ENCODE results near the gene IFT80. TPM values are rescaled to one million over a fixed set of nuclear protein-coding genes. Genes with fewer than 3 reads are reported as not detected.

The IFT80 gene
- total RNA-seq, 1 donor: 79.2 TPM

- DNase-seq (ENCODE audit: low read depth): peak; percentile 40
- TF ChIP-seq CTCF (IDR thresholded peaks at IDR 0.05; ENCODE audit: insufficient read depth, low read length): no peak
- no peak overlapping the region for H3K4me3 ChIP-seq (ENCODE audit: low read depth, low read length)
Measured at GRCh38 chr3:160378331-160379109, 20.5 kb downstream of the IFT80 start.

- no peak overlapping the region for H3K4me3 ChIP-seq (ENCODE audit: low read depth, low read length)
- no peak for TF ChIP-seq CTCF (IDR thresholded peaks at IDR 0.05; ENCODE audit: insufficient read depth, low read length)
- DNase-seq (ENCODE audit: low read depth): peak; percentile 70
Measured at GRCh38 chr3:160376681-160377080, 22.3 kb downstream of the IFT80 start.

- DNase-seq (ENCODE audit: low read depth): peak; percentile 49
- no peak overlapping the region for H3K4me3 ChIP-seq (ENCODE audit: low read depth, low read length)
- no peak for TF ChIP-seq CTCF (IDR thresholded peaks at IDR 0.05; ENCODE audit: insufficient read depth, low read length)
Measured at GRCh38 chr3:160374925-160375324, 24.1 kb downstream of the IFT80 start.

GRCh38 chr3:160374472-160374871, 24.6 kb downstream of the IFT80 start:
- DNase-seq (ENCODE audit: low read depth): no peak
- H3K4me3 ChIP-seq (ENCODE audit: low read depth, low read length): no peak overlapping the region
- no peak for TF ChIP-seq CTCF (IDR thresholded peaks at IDR 0.05; ENCODE audit: insufficient read depth, low read length)

- no peak overlapping the region for H3K4me3 ChIP-seq (ENCODE audit: low read depth, low read length)
- DNase-seq (ENCODE audit: low read depth): no peak
- no peak for TF ChIP-seq CTCF (IDR thresholded peaks at IDR 0.05; ENCODE audit: insufficient read depth, low read length)
Measured at GRCh38 chr3:160373655-160374054, 25.4 kb downstream of the IFT80 start.

GRCh38 chr3:160372780-160373179, 26.2 kb downstream of the IFT80 start:
- DNase-seq (ENCODE audit: low read depth): peak; percentile 59
- H3K4me3 ChIP-seq (ENCODE audit: low read depth, low read length): no peak overlapping the region
- TF ChIP-seq CTCF (IDR thresholded peaks at IDR 0.05; ENCODE audit: insufficient read depth, low read length): no peak
